Glutamatergic neuron (in vitro differentiated cells): ENCODE data around the gene SBNO1. TPM values are rescaled to one million over a fixed set of nuclear protein-coding genes. Genes with fewer than 3 reads are reported as not detected.
"Not testable (repeated sequence)": the region's sequence is repeated elsewhere in the genome, so short reads cannot be mapped to it uniquely, and the experiment has no call there.

Experiments used
- DNase-seq: peaks from one replicate; pipeline ENCODE4 v3.0.0; 2022
- H3K27ac Mint-ChIP-seq: one replicate; pipeline ENCODE4 v1.8.0; 2020; ENCODE audit warnings: mild to moderate bottlenecking, mixed read lengths, inconsistent platforms; ENCODE audit not compliant: unreplicated experiment
- H3K27me3 Mint-ChIP-seq: one replicate; pipeline ENCODE4 v1.8.0; 2020; ENCODE audit warnings: mild to moderate bottlenecking, moderate library complexity, mixed read lengths, inconsistent platforms; ENCODE audit not compliant: unreplicated experiment
- H3K36me3 Mint-ChIP-seq: one replicate; pipeline ENCODE4 v1.8.0; 2020; ENCODE audit warnings: mild to moderate bottlenecking, mixed read lengths, inconsistent platforms; ENCODE audit not compliant: unreplicated experiment
- H3K4me1 Mint-ChIP-seq: one replicate; pipeline ENCODE4 v1.8.0; 2020; ENCODE audit warnings: mild to moderate bottlenecking, low read depth, mixed read lengths, inconsistent platforms; ENCODE audit not compliant: unreplicated experiment
- H3K4me3 Mint-ChIP-seq: one replicate; pipeline ENCODE4 v1.8.0; 2020; ENCODE audit warnings: mild to moderate bottlenecking, mixed read lengths, inconsistent platforms; ENCODE audit not compliant: unreplicated experiment
- H3K9me3 Mint-ChIP-seq: one replicate; pipeline ENCODE4 v1.8.0; 2020; ENCODE audit warnings: mild to moderate bottlenecking, moderate library complexity, mixed read lengths, inconsistent platforms; ENCODE audit not compliant: unreplicated experiment
- total RNA-seq: library from RNA; stranded (reverse); fragmentation: NEBNext Ultra II Directional; extraction: Animal tissue kit (Norgen Biotek cat#: 25700); gene quantifications from one replicate; pipeline ENCODE4 v1.2.1, GENCODE V29; 2021; ENCODE audit not compliant: unreplicated experiment
- TF ChIP-seq, protein P1 (sequence below): fragments of 200-600 bp; sonication (generic); IDR thresholded peaks from one replicate; pipeline ENCODE4 v1.5.0; 2021; ENCODE audit not compliant: partially characterized antibody, unreplicated experiment

Gene SBNO1
- total RNA-seq, 1 donor from 2014 or later, result 50.9 TPM

DNA sequence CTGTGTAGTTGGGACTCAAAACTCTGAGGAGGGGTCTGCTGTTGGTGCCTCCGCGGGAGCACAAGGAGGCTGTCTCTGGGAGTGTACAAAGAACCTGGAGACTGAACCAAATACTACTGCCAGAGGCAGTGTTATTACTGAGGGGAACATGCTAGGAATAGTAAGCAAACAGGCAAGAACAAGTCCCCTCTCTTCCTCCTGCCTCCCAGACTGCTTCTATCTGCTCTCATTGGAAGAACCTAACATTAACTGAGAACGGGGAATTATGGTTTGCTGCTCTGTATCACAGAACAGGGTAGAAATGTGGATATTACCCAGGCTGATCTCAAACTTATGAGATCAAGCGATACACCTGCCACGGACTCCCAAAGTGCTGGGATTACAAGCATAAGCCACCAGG lies 14.7 kb upstream of the SBNO1 start:
- TF ChIP-seq, protein P1, sequence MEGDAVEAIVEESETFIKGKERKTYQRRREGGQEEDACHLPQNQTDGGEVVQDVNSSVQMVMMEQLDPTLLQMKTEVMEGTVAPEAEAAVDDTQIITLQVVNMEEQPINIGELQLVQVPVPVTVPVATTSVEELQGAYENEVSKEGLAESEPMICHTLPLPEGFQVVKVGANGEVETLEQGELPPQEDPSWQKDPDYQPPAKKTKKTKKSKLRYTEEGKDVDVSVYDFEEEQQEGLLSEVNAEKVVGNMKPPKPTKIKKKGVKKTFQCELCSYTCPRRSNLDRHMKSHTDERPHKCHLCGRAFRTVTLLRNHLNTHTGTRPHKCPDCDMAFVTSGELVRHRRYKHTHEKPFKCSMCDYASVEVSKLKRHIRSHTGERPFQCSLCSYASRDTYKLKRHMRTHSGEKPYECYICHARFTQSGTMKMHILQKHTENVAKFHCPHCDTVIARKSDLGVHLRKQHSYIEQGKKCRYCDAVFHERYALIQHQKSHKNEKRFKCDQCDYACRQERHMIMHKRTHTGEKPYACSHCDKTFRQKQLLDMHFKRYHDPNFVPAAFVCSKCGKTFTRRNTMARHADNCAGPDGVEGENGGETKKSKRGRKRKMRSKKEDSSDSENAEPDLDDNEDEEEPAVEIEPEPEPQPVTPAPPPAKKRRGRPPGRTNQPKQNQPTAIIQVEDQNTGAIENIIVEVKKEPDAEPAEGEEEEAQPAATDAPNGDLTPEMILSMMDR, result no peak
- Mint-ChIP-seq H3K9me3 (peaks cover 3% of the 10 kb centered on the region), H3K4me1 (no peaks in the 10 kb centered on the region), H3K27ac (no peak overlapping the region), H3K27me3 (peaks cover 5% of the 10 kb centered on the region), H3K4me3 (no peak overlapping the region), H3K36me3 (no peaks in the 10 kb centered on the region)
- no peak for DNase-seq

DNA sequence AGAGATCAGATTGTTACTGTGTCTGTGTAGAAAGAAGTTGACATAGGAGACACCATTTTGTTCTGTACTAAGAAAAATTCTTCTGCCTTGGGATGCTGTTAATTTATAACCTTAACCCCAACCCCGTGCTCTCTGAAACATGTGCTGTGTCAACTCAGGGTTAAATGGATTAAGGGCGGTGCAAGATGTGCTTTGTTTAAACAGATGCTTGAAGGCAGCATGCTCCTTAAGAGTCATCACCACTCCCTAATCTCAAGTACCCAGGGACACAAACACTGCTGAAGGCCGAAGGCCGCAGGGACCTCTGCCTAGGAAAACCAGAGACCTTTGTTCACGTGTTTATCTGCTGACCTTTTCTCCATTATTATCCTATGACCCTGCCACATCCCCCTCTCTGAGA lies 7.8 kb upstream of the SBNO1 start:
- H3K27me3 Mint-ChIP-seq, DNase-seq, H3K4me1 Mint-ChIP-seq, H3K36me3 Mint-ChIP-seq, H3K9me3 Mint-ChIP-seq, H3K4me3 Mint-ChIP-seq: not testable (repeated sequence)
- H3K27ac Mint-ChIP-seq, result peak overlapping the region; percentile 73

DNA sequence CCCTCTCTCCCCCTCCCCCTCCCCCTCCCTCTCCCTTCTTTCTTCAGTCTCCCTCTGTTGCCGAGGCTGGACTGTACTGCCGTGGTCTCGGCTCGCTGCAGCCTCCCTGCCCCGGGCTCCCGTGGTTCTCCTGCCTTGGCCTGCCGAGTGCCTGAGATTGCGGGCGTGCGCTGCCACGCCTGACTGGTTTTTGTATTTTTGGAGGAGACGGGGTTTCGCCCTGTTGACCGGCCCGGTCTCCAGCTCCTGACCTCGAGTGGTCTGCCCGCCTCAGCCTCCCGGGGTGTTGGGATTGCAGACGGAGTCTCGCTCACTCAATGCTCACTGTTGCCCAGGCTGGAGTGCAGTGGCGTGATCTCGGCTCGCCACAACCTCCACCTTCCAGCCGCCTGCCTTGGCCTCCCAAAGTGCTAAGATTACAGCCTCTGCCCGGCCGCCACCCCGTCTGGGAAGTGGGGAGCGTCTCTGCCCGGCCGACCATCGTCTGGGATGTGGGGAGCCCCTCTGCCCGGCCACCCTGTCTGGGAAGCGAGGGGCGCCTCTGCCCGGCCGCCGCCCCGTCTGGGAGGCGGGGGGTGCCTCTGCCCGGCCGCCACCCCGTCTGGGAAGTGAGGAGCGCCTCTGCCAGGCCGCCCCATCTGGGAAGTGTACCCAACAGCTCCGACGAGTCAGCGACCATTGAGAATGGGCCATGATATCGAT lies 7.2 kb upstream of the SBNO1 start:
- not testable (repeated sequence) for H3K9me3 Mint-ChIP-seq, H3K4me3 Mint-ChIP-seq, DNase-seq, H3K27me3 Mint-ChIP-seq, H3K36me3 Mint-ChIP-seq, H3K4me1 Mint-ChIP-seq
- H3K27ac Mint-ChIP-seq, result peak overlapping the region; percentile 73

DNA sequence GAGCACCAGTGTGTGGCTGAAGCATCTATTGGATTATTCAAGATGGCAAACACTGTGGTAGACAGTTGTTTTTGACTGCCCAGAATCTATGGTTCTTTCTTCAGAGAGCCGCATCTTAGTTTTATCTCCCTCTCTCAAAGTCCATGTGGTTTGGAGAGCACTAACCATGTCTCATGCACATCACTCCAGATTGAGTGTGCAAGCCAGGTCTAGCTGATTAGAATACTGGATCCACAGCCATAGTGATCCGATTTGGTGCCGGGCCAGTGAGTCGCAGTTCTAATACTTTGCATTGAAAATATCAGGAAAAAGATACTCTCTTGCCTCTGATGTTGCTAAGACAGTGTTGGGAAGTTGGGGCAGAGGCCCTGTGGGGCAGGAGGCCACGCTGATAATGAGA lies 4.6 kb upstream of the SBNO1 start:
- DNase-seq, result no peak
- Mint-ChIP-seq H3K4me3 (no peak overlapping the region), H3K9me3 (peaks cover 6% of the 10 kb centered on the region), H3K36me3 (no peaks in the 10 kb centered on the region), H3K4me1 (peaks cover 3% of the 10 kb centered on the region), H3K27me3 (peaks cover 3% of the 10 kb centered on the region), H3K27ac (no peak overlapping the region)
- TF ChIP-seq, protein P1, result no peak

DNA sequence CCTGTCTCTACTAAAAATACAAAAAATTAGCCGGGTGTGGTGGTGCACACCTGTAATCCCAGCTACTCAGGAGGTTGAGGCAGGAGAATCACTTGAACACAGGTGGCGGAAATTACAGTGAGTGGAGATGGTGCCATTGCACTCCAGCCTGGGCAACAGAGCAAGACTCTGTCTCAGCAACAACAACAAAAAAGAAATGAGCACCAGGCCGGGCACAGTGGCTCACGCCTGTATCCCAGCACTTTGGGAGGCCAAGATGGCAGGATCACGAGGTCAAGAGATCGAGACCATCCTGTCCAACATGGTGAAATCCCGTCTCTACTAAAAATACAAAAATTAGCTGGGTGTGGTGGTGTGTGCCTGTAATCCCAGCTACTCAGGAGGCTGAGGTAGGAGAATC lies 3.8 kb upstream of the SBNO1 start:
- not testable (repeated sequence) for H3K27me3 Mint-ChIP-seq, H3K36me3 Mint-ChIP-seq, H3K4me3 Mint-ChIP-seq, H3K27ac Mint-ChIP-seq, H3K9me3 Mint-ChIP-seq, DNase-seq, H3K4me1 Mint-ChIP-seq

DNA sequence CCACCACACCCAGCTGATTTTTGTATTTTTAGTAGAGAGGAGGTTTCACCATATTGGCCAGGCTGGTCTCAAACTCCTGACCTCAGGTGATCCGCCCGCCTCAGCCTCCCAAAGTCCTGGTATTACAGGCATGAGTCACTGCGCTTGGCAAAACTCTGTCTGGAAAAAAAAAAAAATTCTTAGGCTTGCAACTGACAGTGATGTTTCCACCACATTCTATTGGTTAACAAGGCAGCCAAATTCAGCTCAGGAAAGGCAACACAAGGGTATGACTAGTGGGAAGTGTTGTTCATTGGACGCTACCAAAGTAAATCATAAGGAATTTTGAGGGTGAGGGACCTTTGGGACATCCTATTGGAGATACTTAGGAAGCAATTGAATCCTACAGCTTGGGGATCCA lies 2.9 kb upstream of the SBNO1 start:
- H3K9me3 Mint-ChIP-seq, result peaks cover 5% of the 10 kb centered on the region
- peaks cover 12% of the 10 kb centered on the region for H3K4me1 Mint-ChIP-seq
- no peaks in the 10 kb centered on the region for H3K36me3 Mint-ChIP-seq
- no peak overlapping the region for H3K4me3 Mint-ChIP-seq
- H3K27ac Mint-ChIP-seq, result no peak overlapping the region
- H3K27me3 Mint-ChIP-seq, result peaks cover 3% of the 10 kb centered on the region
- TF ChIP-seq, protein P1, result no peak
- no peak for DNase-seq
